Panc1 (cell line): ENCODE data around the gene DHRS13.
A peak's percentile ranks its signal among the peaks of the same experiment; 100 is the strongest.

Experiments used
- POLR2AphosphoS5 ChIP-seq: IDR thresholded peaks from 2 replicates; pipeline ENCODE4 v1.6.1; 2012; ENCODE audit warnings: mild to moderate bottlenecking, low read depth, low read length, moderate library complexity
- SIN3A ChIP-seq: IDR thresholded peaks from 2 replicates; pipeline ENCODE4 v1.6.1; 2012; ENCODE audit warnings: low read depth, mild to moderate bottlenecking, low read length, moderate library complexity, borderline replicate concordance; ENCODE audit not compliant: insufficient read depth
- TF ChIP-seq, protein P1 (sequence below): fragments of 450-650 bp; IDR thresholded peaks from 2 replicates; pipeline ENCODE4 v1.5.1; 2017; ENCODE audit warnings: mild to moderate bottlenecking

- TF ChIP-seq, protein P1, sequence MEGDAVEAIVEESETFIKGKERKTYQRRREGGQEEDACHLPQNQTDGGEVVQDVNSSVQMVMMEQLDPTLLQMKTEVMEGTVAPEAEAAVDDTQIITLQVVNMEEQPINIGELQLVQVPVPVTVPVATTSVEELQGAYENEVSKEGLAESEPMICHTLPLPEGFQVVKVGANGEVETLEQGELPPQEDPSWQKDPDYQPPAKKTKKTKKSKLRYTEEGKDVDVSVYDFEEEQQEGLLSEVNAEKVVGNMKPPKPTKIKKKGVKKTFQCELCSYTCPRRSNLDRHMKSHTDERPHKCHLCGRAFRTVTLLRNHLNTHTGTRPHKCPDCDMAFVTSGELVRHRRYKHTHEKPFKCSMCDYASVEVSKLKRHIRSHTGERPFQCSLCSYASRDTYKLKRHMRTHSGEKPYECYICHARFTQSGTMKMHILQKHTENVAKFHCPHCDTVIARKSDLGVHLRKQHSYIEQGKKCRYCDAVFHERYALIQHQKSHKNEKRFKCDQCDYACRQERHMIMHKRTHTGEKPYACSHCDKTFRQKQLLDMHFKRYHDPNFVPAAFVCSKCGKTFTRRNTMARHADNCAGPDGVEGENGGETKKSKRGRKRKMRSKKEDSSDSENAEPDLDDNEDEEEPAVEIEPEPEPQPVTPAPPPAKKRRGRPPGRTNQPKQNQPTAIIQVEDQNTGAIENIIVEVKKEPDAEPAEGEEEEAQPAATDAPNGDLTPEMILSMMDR: no peak
- peak; percentile 48 for TF ChIP-seq POLR2AphosphoS5
- peak; percentile 80 for TF ChIP-seq SIN3A
These were observed 46.5 kb upstream of the DHRS13 start for GRCh38 chr17:28949185-28950016.
